K562 (cell line): Measurements from ENCODE around the gene LMCD1. TPM values are rescaled to one million over a fixed set of nuclear protein-coding genes. Genes with fewer than 3 reads are reported as not detected.

ENCODE experiments used
- ARNT ChIP-seq, 2 experiments: fragments of 450-650 bp; IDR thresholded peaks; 2 replicates each; pipeline ENCODE4 v1.6.1; 2016; ENCODE audit warnings: mild to moderate bottlenecking in 1 of 2
- CAMTA2 ChIP-seq: fragments of 250-450 bp; sonication (Bioruptor Pico); conservative IDR thresholded peaks from 2 replicates; pipeline ENCODE4 v1.5.1; 2022
- HNRNPL ChIP-seq: fragments of 200-400 bp; formaldehyde crosslinking; IDR thresholded peaks from 2 replicates; pipeline ENCODE4 v1.6.1; 2017; ENCODE audit warnings: low read depth, mild to moderate bottlenecking, low read length
- ILF3 ChIP-seq: fragments of 450-650 bp; IDR thresholded peaks from 2 replicates; pipeline ENCODE4 v1.6.1; 2018; ENCODE audit warnings: antibody characterized with exemption, mild to moderate bottlenecking, moderate library complexity, borderline replicate concordance
- MAZ ChIP-seq, 2 experiments: fragments of 450-650 bp in 1 of 2; sonication (generic) in 1 of 2; formaldehyde crosslinking; IDR thresholded peaks in 1 of 2; conservative IDR thresholded peaks in 1 of 2; 2 replicates each; pipeline versions ENCODE4 v1.4.0 to v1.5.0; 2020; ENCODE audit warnings: mild to moderate bottlenecking in 1 of 2, missing genetic modification reagents in 1 of 2
- MTA2 ChIP-seq: fragments of 450-650 bp; IDR thresholded peaks from 2 replicates; pipeline ENCODE4 v1.6.1; 2016; ENCODE audit warnings: low read depth
- RBM22 ChIP-seq: fragments of 200-400 bp; formaldehyde crosslinking; IDR thresholded peaks from 2 replicates; pipeline ENCODE4 v1.6.1; 2018; ENCODE audit warnings: low read length, low read depth; ENCODE audit not compliant: poor library complexity, severe bottlenecking
- RCOR1 ChIP-seq, 2 experiments: IDR thresholded peaks; 2 replicates each; pipeline ENCODE4 v1.6.1; 2012; ENCODE audit warnings: low read depth in 2 of 2, low read length in 2 of 2, borderline replicate concordance in 1 of 2, improper control_type of control experiment in 1 of 2
- RHOXF2B ChIP-seq: fragments of 250-450 bp; sonication (Bioruptor Pico); conservative IDR thresholded peaks from 2 replicates; pipeline ENCODE4 v1.5.1; 2021
- SP2 ChIP-seq: IDR thresholded peaks from 2 replicates; pipeline ENCODE4 v1.6.1; 2011; ENCODE audit warnings: mild to moderate bottlenecking, low read depth, low read length, moderate library complexity; ENCODE audit not compliant: poor library complexity, severe bottlenecking; ENCODE audit errors: extremely low read depth
- polyA plus RNA-seq, 8 experiments: library from polyadenylated mRNA; depleted of rRNA in 4 of 8; stranded (reverse) in 5 of 8; unstranded in 3 of 8; fragments of >200 nt; fragmentation: Nextera tagmentation in 2 of 8; fragmentation: Illumina TruSeq in 1 of 8; extraction: Ambion mirVana in 2 of 8; extraction: Trizol in 1 of 8; gene quantifications; 2 replicates each; pipeline versions ENCODE4 v1.2.1 to v1.2.3, GENCODE V29; 2011 to 2014; ENCODE audit warnings: inconsistent platforms in 1 of 8, missing spikeins in 1 of 8
- total RNA-seq, 7 experiments: library from RNA; depleted of rRNA in 6 of 7; stranded (reverse); fragments of >200 nt in 6 of 7; fragmentation: Illumina TruSeq in 2 of 7; extraction: Trizol in 2 of 7; gene quantifications; 2 replicates each; pipeline versions ENCODE4 v1.2.1 to v1.2.3, GENCODE V29; 2011 to 2021; ENCODE audit warnings: low replicate concordance in 1 of 7
- TF ChIP-seq, protein P1 (sequence below): fragments of 200-600 bp; sonication (generic); IDR thresholded peaks from one replicate; pipeline ENCODE4 v1.6.1; 2012; ENCODE audit warnings: mild to moderate bottlenecking, low read depth, low read length, inconsistent platforms
- TF ChIP-seq, protein P2 (sequence below), 2 experiments: fragments of 450-650 bp in 1 of 2; IDR thresholded peaks; 2 replicates each; pipeline ENCODE4 v1.6.1; 2011 to 2017; ENCODE audit warnings: low read depth in 2 of 2, antibody characterized with exemption in 1 of 2, borderline replicate concordance in 1 of 2, low read length in 1 of 2, mild to moderate bottlenecking in 1 of 2, mixed read lengths in 1 of 2; ENCODE audit not compliant: control insufficient read depth in 1 of 2

LMCD1 gene
- total and polyA plus RNA-seq, 9 of the 15 experiments (the other 6 are each of a cell fraction or from before 2014, with no cell fraction given), result 0.60 TPM; not detected in 8

DNA sequence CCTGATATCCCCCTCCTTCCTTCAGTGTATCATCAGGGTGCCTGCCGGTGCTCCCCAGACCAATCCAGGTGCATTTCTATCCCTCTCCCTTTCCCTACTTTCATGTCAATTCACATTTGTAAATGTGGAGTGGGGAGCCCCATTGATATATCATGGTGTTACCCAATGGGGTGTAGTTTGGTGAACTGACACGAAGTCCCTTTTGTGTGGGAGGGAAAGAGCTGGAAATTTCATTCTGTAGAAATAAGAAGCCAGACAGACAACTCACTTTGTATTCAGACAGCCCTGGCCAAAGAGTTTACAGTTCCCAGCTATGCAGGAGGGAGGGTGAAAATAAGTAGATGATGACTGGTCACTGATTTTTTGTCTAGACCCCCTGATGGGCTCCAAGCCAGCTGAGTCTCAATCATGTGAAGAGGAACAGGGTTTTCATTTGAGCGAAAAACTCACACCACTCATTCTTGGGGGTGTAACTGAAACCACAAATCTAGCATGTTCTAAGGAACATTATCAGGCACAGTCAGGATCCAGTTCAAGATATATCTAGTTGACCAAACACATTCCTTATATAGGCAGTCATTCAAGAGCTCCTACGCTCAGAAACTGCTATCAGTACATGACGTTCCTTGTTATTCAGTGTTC is 58.9 kb downstream of the LMCD1 start (continued):
- TF ChIP-seq, protein P1, sequence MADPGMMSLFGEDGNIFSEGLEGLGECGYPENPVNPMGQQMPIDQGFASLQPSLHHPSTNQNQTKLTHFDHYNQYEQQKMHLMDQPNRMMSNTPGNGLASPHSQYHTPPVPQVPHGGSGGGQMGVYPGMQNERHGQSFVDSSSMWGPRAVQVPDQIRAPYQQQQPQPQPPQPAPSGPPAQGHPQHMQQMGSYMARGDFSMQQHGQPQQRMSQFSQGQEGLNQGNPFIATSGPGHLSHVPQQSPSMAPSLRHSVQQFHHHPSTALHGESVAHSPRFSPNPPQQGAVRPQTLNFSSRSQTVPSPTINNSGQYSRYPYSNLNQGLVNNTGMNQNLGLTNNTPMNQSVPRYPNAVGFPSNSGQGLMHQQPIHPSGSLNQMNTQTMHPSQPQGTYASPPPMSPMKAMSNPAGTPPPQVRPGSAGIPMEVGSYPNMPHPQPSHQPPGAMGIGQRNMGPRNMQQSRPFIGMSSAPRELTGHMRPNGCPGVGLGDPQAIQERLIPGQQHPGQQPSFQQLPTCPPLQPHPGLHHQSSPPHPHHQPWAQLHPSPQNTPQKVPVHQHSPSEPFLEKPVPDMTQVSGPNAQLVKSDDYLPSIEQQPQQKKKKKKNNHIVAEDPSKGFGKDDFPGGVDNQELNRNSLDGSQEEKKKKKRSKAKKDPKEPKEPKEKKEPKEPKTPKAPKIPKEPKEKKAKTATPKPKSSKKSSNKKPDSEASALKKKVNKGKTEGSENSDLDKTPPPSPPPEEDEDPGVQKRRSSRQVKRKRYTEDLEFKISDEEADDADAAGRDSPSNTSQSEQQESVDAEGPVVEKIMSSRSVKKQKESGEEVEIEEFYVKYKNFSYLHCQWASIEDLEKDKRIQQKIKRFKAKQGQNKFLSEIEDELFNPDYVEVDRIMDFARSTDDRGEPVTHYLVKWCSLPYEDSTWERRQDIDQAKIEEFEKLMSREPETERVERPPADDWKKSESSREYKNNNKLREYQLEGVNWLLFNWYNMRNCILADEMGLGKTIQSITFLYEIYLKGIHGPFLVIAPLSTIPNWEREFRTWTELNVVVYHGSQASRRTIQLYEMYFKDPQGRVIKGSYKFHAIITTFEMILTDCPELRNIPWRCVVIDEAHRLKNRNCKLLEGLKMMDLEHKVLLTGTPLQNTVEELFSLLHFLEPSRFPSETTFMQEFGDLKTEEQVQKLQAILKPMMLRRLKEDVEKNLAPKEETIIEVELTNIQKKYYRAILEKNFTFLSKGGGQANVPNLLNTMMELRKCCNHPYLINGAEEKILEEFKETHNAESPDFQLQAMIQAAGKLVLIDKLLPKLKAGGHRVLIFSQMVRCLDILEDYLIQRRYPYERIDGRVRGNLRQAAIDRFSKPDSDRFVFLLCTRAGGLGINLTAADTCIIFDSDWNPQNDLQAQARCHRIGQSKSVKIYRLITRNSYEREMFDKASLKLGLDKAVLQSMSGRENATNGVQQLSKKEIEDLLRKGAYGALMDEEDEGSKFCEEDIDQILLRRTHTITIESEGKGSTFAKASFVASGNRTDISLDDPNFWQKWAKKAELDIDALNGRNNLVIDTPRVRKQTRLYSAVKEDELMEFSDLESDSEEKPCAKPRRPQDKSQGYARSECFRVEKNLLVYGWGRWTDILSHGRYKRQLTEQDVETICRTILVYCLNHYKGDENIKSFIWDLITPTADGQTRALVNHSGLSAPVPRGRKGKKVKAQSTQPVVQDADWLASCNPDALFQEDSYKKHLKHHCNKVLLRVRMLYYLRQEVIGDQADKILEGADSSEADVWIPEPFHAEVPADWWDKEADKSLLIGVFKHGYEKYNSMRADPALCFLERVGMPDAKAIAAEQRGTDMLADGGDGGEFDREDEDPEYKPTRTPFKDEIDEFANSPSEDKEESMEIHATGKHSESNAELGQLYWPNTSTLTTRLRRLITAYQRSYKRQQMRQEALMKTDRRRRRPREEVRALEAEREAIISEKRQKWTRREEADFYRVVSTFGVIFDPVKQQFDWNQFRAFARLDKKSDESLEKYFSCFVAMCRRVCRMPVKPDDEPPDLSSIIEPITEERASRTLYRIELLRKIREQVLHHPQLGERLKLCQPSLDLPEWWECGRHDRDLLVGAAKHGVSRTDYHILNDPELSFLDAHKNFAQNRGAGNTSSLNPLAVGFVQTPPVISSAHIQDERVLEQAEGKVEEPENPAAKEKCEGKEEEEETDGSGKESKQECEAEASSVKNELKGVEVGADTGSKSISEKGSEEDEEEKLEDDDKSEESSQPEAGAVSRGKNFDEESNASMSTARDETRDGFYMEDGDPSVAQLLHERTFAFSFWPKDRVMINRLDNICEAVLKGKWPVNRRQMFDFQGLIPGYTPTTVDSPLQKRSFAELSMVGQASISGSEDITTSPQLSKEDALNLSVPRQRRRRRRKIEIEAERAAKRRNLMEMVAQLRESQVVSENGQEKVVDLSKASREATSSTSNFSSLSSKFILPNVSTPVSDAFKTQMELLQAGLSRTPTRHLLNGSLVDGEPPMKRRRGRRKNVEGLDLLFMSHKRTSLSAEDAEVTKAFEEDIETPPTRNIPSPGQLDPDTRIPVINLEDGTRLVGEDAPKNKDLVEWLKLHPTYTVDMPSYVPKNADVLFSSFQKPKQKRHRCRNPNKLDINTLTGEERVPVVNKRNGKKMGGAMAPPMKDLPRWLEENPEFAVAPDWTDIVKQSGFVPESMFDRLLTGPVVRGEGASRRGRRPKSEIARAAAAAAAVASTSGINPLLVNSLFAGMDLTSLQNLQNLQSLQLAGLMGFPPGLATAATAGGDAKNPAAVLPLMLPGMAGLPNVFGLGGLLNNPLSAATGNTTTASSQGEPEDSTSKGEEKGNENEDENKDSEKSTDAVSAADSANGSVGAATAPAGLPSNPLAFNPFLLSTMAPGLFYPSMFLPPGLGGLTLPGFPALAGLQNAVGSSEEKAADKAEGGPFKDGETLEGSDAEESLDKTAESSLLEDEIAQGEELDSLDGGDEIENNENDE, result no peak
- TF ChIP-seq HNRNPL (no peak), CAMTA2 (CRISPR knock-in tag) (no peak), ILF3 (no peak), RCOR1 (IDR thresholded peaks at IDR 0.05; ENCODE audit: borderline replicate concordance in 1 of 2, low read depth in 2 of 2, low read length in 2 of 2) (peak in 1 of 2 experiments; percentile 79; a peak in 2 of 4 replicates), RHOXF2B (no peak), MTA2 (peak; percentile 46; the same call in 1 of the 2 replicates), MAZ (CRISPR knock-in tag; conservative IDR thresholded peaks at IDR 0.05 in 1 of 2, IDR thresholded peaks at IDR 0.05 in 1 of 2) (peak in 1 of 2 experiments; percentile 61; a peak in 1 of 4 replicates), RBM22 (no peak), ARNT (IDR thresholded peaks at IDR 0.05) (peak in 1 of 2 experiments; percentile 78; a peak in 1 of 4 replicates), SP2 (no peak)
- TF ChIP-seq, protein P2, sequence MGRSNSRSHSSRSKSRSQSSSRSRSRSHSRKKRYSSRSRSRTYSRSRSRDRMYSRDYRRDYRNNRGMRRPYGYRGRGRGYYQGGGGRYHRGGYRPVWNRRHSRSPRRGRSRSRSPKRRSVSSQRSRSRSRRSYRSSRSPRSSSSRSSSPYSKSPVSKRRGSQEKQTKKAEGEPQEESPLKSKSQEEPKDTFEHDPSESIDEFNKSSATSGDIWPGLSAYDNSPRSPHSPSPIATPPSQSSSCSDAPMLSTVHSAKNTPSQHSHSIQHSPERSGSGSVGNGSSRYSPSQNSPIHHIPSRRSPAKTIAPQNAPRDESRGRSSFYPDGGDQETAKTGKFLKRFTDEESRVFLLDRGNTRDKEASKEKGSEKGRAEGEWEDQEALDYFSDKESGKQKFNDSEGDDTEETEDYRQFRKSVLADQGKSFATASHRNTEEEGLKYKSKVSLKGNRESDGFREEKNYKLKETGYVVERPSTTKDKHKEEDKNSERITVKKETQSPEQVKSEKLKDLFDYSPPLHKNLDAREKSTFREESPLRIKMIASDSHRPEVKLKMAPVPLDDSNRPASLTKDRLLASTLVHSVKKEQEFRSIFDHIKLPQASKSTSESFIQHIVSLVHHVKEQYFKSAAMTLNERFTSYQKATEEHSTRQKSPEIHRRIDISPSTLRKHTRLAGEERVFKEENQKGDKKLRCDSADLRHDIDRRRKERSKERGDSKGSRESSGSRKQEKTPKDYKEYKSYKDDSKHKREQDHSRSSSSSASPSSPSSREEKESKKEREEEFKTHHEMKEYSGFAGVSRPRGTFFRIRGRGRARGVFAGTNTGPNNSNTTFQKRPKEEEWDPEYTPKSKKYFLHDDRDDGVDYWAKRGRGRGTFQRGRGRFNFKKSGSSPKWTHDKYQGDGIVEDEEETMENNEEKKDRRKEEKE (IDR thresholded peaks at IDR 0.05; ENCODE audit: borderline replicate concordance in 1 of 2, control insufficient read depth in 1 of 2, low read depth in 2 of 2, low read length in 1 of 2), result no peak
